Stimulated activated CD8-positive, alpha-beta memory T cell treated with anti-CD3 and anti-CD28 coated beads, Interleukin-4, amount 100 ng/mL, for 48 hours (primary cell): ENCODE results near the gene PPP2R5E.

Source experiments
- DNase-seq: peaks from one replicate; pipeline ENCODE4 v3.0.0-alpha.2; 2020

The PPP2R5E gene

DNA sequence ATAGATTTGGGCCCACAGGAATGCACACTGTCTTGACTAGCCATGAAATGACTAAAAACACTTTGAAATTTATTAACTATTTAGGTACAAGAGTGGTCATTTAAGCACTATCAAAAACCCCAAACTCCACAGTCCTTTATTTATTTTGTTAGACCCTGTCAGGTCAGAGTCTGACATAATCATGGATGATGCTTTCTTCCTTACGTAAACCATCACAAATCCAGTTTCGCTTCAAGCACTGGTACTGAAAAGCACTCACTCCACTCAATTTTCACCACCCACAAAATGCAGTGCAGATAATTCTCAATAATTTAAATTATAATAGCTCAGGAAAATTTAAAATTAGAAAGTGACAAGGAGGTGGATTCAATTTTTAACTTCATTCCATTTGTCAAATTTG lies 25.8 kb downstream of the PPP2R5E start:
- DNase-seq = no peak

DNA sequence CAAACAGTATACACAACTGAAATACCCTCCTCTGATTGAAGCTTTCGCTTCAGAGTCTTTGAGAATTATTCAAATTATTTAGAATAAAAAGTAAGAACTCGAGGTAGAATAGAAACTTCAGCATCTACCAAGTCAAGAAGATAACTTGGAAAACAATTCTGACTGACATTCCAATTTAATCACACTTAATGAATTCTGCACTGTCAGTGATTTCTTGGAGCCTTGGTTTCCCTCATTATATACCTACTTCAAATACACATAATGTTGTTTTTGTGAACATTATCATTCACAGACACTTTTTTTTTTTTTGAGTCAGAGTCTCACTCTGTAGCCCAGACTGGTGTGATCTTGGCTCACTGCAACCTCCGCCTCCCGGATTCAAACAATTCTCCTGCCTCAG lies 27.9 kb downstream of the PPP2R5E start:
- DNase-seq = no peak

DNA sequence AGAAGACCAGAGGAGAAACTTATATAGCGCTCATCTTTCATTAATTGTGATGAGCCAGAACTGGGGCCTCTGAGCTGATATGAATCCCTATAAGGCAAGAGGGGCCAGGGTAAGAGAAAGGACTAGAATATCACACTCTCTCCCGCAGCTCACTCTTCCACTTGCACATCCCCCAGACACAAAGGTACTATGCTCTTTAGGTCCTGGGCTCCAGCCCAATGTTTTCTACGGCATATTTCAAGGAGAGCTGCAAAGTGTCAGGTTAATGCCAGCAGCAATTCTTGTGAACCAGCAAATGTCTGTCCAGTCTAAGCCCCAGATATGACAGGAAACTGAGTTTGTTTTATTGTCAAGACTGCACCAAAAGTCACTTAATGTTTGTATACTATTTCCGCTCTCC lies 29.4 kb downstream of the PPP2R5E start:
- no peak for DNase-seq

DNA sequence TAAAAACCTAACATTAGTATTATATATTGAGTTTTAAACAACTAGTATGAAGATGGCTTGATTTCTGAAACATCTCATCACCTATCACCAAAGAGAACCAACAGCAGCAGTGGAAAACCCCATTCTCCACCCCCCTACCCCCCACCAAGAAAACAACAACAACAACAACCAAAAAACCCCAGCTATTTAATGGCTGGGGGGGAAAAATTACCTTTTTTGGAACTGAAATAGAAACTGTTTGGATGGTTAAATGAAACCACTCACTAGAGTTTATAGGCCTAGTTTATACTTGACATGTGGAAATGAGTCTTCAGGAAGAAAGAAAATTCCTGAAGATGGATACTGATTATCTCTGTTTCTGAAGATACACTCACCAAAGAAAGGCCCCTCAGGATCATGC lies 30.3 kb downstream of the PPP2R5E start:
- no peak for DNase-seq

DNA sequence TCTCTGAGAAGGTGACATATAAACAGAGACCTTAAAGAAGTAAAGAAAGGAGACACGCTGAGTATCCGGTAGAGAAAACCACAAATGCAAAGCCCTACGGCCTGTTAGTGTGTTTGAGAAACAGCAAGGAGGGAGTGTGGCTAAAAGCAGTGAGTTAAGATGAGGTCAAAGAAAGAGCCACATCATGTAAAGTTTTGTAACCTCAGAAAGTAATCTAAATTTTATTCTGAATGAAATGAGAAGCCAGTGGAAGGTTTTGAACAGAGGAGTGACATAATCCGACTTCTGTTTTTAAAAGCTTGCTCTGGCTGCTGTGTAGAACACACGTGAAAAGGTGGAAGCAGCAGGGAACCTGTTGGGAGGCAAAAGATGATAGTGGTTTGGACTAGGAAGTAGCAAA lies 32.6 kb downstream of the PPP2R5E start:
- DNase-seq = no peak

DNA sequence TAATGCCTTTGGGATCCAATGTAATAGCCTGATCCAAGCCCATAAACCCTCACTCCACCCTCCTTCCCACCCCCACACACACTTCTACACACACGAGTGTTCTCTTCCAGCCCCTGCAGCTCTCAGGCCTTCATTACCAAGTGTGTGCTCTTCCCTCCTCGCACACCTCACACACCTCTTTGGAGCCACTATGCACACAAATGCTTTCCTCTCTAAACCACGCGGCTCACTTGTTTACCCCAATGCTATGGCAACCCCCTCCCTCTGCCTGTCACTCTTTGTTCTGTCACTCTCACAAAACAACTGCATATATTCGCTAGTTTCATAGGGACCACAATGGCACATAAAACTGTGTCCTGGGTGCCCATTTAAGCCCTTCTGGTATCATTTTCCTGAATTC lies 35.1 kb downstream of the PPP2R5E start:
- no peak for DNase-seq

DNA sequence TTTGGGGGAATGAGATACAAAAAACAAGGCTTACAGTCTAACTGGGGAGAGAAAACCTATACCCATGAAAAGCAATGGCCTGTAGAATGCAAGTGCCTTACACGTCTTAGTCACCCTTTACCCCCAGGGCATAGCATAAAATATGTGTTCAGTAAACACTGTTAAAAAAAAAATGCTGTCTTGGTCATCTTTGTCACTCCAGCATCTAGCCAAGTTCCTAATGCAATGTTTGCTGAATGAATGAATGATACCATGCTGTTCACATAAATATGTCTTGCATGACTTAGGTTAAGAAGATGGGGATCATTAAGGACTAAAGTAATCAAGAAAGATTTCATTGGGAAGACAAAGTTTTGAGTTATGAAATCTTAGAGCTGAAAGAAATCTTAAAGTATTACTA lies 38.5 kb downstream of the PPP2R5E start:
- DNase-seq = no peak

DNA sequence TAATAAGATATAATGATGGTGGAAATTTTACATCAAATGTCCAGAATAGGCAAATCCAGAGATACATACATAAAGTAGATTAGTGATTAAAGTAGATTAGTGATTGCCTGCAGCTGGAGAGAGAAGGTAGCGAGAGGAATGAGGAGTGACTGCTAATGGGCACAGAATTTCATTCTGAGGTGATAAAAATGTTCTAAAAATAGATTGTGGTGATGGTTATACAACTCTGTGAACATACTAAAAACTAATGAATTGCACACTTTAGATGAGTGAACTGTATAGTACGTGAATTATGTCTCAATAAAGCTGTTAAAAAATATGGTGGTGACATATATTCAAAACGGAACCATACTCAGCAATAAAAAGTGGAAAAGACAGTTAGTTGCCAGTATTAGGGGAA lies 41.7 kb downstream of the PPP2R5E start:
- DNase-seq = no peak

DNA sequence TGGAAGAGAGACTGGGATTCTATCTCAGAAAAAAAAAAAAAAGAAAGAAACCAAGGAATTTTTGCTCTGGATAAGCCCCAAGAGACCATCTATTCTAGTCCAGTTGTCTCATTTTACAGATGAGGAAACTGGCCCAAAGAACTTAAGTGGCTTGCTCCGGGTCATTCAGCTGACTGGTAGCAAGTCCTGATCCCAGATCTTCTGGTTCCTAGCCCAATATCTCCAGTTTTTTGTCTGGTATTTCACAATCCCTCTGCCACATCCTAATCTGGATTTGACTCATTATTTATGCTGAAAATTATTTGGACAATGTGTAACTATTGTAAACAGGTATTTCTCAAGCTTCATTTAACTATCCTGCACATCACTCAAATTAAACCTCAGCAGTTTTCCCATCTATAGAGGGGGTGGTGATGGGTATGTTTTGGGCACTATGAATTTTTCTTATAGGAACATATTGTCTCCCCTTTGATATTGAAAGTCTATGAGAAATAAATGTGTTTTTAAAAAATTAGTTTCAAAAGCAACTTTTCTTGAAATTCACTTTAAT lies 43.4 kb downstream of the PPP2R5E start:
- DNase-seq = no peak

DNA sequence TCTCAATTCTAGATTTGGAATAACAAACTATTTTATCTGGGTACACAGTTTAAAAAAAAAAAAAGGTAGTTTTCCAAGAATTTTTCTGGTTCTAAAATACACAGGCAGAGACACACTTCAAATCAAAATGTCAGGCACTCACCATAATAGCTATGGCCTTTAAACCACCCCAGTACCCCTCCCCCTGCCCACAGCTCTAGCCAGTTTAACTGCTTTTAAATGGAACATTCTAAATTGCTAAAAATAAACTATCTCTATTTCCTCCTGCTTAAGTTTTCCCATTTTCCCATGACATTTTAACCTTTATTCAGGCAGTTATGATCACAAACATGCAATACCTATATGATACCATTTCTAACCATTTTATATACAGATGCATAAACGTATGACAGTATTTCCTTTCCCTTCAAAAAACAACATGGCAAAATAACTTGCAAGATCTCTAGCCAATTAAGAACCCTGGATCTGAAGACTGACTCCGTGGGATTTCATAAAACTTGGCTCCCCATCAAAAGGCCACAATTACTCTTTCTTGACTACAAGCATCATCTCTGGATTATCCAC lies 46.3 kb downstream of the PPP2R5E start:
- DNase-seq = no peak

DNA sequence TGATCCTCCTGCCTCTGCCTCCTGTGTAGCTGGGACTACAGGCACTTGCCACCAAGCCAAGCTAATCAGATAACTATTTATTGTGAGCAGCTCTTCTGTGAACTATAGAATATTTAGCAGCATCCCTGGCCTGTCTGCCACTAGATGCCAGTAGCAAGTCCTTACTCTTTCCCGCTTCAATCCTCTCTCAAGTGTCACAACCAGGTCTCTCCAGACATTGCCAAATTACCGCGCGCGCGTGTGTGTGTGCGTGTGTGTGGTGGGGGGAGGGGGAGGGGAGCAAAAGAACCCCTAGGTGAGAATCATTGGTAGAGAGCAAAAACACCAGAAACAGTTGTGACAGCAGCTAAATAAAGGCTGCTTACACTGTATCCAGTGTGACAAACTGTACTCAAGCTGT lies 49.9 kb downstream of the PPP2R5E start:
- no peak for DNase-seq

DNA sequence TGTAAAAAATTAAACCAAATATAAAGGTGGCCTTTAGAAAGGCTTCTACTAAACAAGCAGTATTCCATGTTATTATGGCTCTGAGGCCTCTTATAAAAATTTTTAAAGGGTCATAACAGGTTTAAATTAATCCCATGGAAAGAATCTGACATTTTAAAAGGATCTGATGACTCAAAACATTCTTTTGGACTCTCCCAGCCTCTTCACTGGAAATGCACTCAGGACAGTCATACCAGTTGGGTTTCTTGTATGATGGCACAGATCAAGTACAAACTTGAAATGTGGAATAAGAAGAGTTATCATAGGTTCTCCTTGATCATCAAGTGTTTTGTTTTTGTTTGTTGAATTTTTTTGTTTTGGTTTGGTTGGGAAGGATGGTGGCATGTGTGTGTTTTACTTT lies 50.8 kb downstream of the PPP2R5E start:
- no peak for DNase-seq

DNA sequence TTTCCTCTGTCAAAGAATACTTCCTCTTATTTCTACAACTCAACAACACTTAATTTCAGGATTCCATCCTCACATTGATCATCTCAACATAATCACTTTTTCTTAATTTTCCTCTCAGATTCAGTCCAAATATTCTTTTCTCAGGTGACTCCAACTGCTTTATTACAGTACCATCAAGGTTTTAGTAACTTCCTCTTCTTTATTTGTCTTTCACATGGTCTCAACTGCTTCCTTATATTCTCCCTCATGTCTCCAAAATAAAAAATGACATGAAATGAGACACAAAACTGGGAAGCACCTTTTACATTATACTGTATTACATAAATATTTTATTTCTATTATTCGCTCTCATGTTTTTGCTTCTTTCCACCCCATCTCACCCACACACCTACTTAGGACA lies 55.5 kb downstream of the PPP2R5E start:
- DNase-seq = no peak

DNA sequence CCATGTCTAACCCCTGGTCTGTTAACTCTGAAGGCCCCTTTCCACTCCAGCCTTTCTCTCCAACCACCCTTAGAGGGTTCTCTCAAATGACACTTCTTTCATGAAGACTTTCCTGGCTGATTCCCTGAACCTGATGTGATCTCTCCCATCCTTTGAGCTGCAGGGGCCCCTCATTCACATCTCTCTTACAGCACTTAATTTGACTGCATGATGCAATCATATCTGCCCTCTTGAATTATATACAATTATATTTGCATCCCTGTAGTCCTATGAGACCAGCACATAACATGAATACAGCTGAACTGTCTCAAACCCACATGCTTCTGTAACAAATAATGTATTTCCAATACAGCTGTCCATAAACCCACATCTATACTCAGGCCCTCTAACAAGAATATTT lies 56.4 kb downstream of the PPP2R5E start:
- DNase-seq = no peak

DNA sequence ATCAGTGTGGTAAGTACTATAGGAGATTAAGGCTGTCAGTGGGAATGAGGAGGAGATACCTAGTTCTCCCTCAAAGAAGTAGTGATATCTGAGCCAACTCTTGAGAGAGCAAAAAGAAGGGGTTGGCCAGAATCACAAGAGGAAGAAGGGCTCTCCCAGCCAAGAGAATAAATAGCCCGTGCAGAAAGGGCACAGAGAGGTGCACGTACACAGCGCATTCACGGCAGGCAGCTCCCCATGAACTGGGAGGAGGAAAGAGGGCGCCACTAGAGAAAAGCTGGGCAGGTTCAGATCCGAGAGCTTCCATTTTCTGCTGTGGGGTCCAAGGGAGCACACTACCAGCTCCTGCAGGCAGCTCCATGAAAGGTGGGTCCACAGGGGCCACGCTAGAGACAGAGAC lies 59.9 kb downstream of the PPP2R5E start:
- DNase-seq = no peak

DNA sequence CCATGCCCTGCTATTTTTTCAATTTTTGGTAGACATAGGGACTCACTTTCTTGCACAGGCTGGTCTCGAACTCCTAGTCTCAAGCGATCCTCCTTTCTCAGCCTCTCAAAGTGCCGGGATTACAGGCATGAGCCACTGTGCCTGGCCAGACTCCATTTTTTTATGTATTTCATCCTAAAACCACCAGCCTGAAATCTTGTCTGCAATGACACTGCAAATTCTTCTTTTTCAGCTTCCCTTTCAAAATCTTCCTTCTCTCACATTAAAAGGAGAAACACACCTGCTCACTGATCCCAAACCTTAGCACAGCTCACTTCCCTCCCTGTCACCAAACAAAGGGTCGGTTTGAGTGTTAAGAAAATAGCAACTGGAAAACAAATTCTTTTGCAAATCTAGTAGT lies 62.6 kb downstream of the PPP2R5E start:
- no peak for DNase-seq

DNA sequence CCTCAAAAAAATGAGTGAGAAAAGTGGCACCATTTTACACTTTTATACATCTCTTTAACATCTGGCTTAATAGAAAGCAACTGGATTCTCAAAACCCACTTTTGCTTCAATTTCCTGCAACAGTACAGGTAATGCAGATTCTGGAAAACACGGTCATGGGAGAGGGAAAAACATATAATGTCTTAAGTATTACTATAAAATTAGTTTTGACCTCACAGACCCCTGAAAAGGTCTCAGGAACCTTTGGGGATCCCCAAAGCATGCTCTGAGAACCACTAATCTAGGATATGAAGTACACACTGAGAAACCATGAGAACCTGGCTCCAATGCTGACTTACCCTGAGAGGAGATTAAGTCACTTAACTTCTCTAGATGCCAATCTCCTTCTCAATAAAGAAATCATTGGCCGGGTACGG lies 64.7 kb downstream of the PPP2R5E start:
- DNase-seq = peak; percentile 41

DNA sequence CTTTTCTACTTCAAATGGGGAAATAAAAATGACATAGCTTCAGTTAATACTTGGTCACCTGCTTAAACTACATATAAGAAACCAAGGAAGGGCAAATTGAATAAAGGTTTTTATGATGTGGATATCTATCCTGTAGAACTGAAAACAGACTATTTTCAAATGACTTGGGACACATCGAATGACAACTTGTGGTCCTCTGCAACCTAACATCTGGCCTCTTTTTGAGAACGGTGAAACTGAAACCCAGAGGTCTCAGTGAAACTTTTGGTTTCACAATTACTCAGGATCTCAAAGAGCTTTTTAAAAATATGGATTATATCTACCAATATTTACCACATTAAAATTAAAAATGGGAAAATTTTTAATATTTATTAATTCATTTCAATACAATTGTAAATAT lies 65.2 kb downstream of the PPP2R5E start:
- no peak for DNase-seq

DNA sequence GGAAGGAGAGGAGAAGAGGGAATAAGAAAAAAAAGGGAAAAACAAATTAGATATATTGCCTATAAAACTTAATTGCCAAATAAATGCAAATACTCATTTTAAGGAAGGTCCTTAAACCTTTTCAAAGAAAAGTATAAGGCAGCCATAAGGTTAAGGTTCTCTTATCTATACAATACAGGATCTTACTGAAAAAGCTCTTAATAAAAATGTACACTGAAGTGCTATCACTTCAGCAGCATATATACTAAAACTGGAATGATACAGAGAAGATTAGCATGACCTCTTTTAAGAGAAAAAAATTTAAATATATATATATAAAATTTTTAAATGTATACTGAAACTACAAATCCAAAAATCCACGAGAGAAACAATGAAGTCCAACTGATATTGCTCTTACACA lies 65.6 kb downstream of the PPP2R5E start:
- DNase-seq = no peak

DNA sequence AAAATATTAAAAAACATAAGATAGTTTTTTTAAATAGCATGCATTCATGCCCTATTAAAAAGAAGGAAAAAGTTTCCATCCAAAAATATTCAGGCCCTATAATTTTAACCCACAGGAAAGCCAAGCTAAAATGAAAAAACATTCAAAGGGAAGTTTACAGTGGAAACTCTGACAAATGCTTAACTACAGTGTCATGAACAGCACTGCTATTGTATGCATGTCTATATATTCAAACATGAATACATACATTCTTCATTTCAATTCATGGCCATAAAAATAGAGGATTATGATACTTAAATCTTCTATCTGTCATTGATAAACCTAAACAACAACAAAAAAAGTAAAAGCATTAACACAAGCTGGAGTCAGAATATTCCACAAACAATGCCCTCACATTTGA lies 67.4 kb downstream of the PPP2R5E start:
- no peak for DNase-seq

DNA sequence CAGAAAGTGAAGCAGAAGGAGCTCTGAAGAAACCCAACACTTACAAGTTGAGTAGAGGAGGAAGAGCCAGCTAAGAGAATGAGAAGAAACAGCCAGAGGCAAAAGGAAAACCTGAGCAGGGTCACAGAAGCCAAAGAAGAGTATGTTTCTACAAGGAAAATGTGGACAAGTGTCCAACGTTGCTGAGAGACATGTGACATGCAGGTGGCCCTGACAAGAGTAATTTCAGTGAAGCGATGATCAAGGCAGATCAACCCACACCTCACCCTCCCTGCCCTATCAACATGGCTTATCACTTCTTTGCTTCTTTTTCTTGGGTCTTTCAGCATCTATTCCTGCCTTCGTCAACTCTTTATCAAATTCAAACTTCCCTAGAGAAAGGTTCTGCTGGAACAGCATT lies 68.3 kb downstream of the PPP2R5E start:
- DNase-seq = no peak

DNA sequence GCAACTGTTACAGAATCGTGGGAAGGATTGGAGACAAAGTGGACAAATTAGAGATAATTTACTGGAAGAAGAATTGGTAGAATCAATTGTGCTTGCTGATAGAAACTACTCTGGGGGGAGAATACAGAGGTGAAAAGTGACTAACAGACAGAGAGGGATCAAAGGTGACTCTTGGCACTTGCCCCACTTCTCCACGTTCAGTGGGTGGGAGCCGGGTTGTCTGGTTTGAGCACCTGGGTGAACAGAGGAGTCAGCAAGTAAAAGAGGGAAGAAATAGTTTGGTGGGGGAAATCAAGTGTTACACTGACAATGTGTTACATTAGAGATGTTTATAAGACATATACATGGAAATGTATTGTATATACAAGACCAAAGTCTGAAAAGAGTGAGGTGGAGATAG lies 69.1 kb downstream of the PPP2R5E start:
- DNase-seq = no peak

DNA sequence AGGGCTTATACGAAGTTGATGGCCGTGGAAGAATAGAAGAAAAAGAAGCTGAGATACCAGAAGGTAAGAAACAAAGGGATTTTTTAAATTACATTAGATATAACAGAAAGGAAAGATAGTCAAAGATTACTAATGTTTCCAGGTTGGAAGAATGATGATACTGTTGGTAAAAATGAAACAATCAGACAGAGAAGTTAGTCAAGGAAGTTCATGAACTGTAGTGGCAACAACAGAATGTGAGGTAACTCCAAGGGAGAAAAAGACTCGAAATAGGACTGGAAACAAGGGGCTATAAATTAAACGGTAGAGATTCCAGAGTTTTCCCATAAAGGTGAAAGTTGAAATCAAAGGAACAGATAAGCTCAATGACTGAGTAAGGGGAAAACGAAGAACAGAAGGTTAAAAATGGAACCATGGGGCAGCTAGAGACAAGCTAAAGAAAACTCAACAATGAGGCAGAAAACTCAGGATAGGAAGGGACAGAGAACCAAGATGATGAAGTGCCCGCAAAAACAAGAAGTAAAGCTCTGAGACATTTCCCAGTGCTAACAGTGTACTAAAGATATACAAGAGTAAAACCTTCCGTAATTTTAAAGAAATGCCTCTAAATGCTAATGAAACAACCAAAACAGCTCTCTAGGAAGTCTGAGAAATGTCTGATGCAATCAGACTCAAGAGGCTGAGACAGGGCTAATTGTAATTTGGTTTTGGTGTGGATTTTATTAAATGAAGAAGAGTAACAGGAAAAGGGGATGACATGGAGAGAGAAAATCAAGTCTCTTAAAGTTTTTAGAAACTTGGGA lies 70.0 kb downstream of the PPP2R5E start:
- DNase-seq = no peak

DNA sequence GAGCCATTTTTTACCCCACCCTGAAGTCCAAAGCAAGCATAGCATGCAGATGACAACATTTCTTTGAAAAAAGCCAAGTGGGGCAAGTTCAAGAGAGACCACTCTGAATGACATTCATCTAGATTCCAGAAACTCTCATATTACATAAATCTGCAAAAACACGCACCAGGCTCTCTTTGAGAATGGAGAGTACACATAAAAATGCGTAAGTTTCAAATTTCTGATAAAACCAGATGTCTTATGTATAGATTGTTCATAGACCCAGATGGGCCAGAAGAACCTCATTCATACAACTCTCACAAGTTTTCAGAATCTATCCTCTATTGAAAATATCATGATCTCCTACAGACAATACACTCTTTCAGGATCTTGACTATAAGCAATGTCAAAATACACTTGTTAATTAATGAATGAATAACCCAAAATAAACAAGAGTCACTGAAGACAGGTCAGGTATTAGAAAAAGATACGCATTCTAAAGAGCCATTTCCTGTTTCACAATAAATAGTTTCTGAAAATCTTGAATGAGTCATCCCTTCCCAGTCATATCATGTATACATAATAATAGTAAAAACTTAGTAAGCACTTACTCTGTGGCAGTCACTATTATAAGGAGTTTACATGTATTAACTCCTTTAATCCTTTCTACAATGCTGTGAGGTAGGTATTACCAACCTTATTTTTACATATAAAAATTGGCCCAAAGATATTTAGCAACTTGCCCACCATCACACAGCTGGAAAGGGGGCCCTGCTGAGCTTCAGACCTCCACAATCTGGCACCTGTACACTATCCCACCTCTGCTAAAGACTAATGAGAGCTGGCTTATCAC lies 72.0 kb downstream of the PPP2R5E start:
- no peak for DNase-seq
